Upper lobe of left lung (tissue), 4 donors: Measurements from ENCODE around the gene ADAM22.

ENCODE experiments used
- EP300 ChIP-seq, 4 donors: sonication (generic); formaldehyde crosslinking; IDR thresholded peaks; one replicate each; pipeline ENCODE4 v1.5.1; 2017; ENCODE audit warnings: antibody characterized with exemption in 4 of 4, control low read depth in 2 of 4
- POLR2AphosphoS5 ChIP-seq, 2 donors: sonication (generic); formaldehyde crosslinking; IDR thresholded peaks; one replicate each; pipeline ENCODE4 v1.5.1; 2017; ENCODE audit warnings: antibody characterized with exemption in 2 of 2
- TF ChIP-seq, protein P1 (sequence below), 6 experiments: fragments of 450-650 bp in 4 of 6; fragments of 200-600 bp in 2 of 6; sonication (generic) in 2 of 6; IDR thresholded peaks; one replicate each; pipeline ENCODE4 v1.5.1; 2016 to 2019; ENCODE audit warnings: antibody characterized with exemption in 6 of 6

DNA sequence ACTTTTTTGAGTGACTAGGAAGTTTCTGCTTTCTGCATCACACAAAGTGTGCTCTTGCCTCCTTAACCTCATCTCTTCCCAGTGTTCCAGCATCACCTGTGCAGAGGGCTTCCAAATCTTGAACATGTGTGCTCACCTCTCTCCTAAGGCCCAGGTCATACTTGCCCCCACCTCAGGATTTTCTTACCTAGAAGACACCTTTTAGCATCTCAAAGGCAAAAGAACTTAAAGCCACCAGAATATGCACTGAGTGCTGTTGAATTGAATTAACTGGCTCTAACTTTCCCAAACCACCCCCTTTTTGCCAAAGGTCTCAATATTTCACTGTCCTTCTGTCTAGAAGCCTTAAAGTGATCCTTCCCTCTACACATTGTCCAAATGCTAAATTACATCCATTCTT is 219.3 kb downstream of the ADAM22 start:
- TF ChIP-seq, protein P1, sequence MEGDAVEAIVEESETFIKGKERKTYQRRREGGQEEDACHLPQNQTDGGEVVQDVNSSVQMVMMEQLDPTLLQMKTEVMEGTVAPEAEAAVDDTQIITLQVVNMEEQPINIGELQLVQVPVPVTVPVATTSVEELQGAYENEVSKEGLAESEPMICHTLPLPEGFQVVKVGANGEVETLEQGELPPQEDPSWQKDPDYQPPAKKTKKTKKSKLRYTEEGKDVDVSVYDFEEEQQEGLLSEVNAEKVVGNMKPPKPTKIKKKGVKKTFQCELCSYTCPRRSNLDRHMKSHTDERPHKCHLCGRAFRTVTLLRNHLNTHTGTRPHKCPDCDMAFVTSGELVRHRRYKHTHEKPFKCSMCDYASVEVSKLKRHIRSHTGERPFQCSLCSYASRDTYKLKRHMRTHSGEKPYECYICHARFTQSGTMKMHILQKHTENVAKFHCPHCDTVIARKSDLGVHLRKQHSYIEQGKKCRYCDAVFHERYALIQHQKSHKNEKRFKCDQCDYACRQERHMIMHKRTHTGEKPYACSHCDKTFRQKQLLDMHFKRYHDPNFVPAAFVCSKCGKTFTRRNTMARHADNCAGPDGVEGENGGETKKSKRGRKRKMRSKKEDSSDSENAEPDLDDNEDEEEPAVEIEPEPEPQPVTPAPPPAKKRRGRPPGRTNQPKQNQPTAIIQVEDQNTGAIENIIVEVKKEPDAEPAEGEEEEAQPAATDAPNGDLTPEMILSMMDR (IDR thresholded peaks at IDR 0.05) = no peak
- TF ChIP-seq EP300 (IDR thresholded peaks at IDR 0.05) = no peak
- TF ChIP-seq POLR2AphosphoS5 (IDR thresholded peaks at IDR 0.05) = no peak
